OCI-LY7 (cell line): ENCODE results near the gene GATA2. TPM values are rescaled to one million over a fixed set of nuclear protein-coding genes. Genes with fewer than 3 reads are reported as not detected.

Experiments
- BruUV-seq: library from RNA; stranded (reverse); fragments of 400-500 nt; replicated peaks from 2 replicates; lab custom pipeline; 2021; lab: Mats Ljungman, UMichigan
- CTCF ChIA-PET: fragments of 300-600 bp; sonication (Branson Sonifier 250); formaldehyde crosslinking; loops from one replicate; lab custom pipeline; 2022; ENCODE audit warnings: antibody characterized with exemption; ENCODE audit not compliant: unreplicated experiment; lab: Charles Lee
- POLR2A ChIA-PET: fragments of 300-600 bp; sonication (Branson Sonifier 250); formaldehyde crosslinking; loops from one replicate; lab custom pipeline; 2022; ENCODE audit warnings: antibody characterized with exemption; lab: Charles Lee
- DNase-seq: peaks from one replicate; pipeline ENCODE4 v3.0.0-alpha.2; 2015; ENCODE audit warnings: low spot score
- H2AFZ ChIP-seq: fragments of 200-600 bp; sonication (generic), shearing (Covaris generic); 2 replicates; pipeline ENCODE4 v1.6.1; 2014; ENCODE audit warnings: mild to moderate bottlenecking, antibody characterized with exemption, low read length, moderate library complexity
- H3K27ac ChIP-seq: fragments of 200-600 bp; sonication (generic); 2 replicates; pipeline ENCODE4 v1.5.1; 2014; ENCODE audit warnings: mixed run types, low read depth, mild to moderate bottlenecking, moderate library complexity, low read length, inconsistent platforms; ENCODE audit not compliant: poor library complexity, severe bottlenecking
- H3K36me3 ChIP-seq: fragments of 200-600 bp; sonication (generic); 2 replicates; pipeline ENCODE4 v1.6.1; 2014; ENCODE audit warnings: mild to moderate bottlenecking, antibody characterized with exemption, low read length, moderate library complexity, mixed read lengths; ENCODE audit not compliant: insufficient read depth
- H3K4me1 ChIP-seq: fragments of 200-600 bp; sonication (generic); 2 replicates; pipeline ENCODE4 v1.5.1; 2014; ENCODE audit warnings: mild to moderate bottlenecking, low read length; ENCODE audit not compliant: insufficient read depth, poor library complexity, severe bottlenecking
- H3K4me2 ChIP-seq: fragments of 200-600 bp; sonication (generic); 2 replicates; pipeline ENCODE4 v1.6.1; 2014; ENCODE audit warnings: mild to moderate bottlenecking, low read length
- H3K4me3 ChIP-seq: fragments of 200-600 bp; sonication (generic); 2 replicates; pipeline ENCODE4 v1.5.1; 2014; ENCODE audit warnings: mild to moderate bottlenecking, low read depth, low read length; ENCODE audit not compliant: poor library complexity, severe bottlenecking
- H3K79me2 ChIP-seq: fragments of 200-600 bp; sonication (generic); 2 replicates; pipeline ENCODE4 v1.6.1; 2016; ENCODE audit warnings: low read depth, mild to moderate bottlenecking, low read length, moderate library complexity, mixed read lengths; ENCODE audit not compliant: insufficient read depth
- H3K9me2 ChIP-seq: fragments of 200-600 bp; sonication (generic); 2 replicates; pipeline ENCODE4 v1.6.1; 2016; ENCODE audit warnings: mild to moderate bottlenecking, low read length, mixed read lengths; ENCODE audit not compliant: insufficient read depth
- H3K9me3 ChIP-seq: fragments of 200-600 bp; sonication (generic); 2 replicates; pipeline ENCODE4 v1.6.1; 2014; ENCODE audit warnings: mild to moderate bottlenecking, mixed run types, low read length, mixed read lengths
- H4K20me1 ChIP-seq: fragments of 200-600 bp; sonication (generic); 2 replicates; pipeline ENCODE4 v1.6.1; 2014; ENCODE audit warnings: mild to moderate bottlenecking, antibody characterized with exemption, low read length, moderate library complexity, mixed read lengths; ENCODE audit not compliant: insufficient read depth
- EZH2phosphoT487 ChIP-seq: fragments of 200-600 bp; sonication (generic); IDR thresholded peaks from 2 replicates; pipeline ENCODE4 v1.6.1; 2018; ENCODE audit warnings: low read depth, borderline replicate concordance, mild to moderate bottlenecking, mixed run types, antibody characterized with exemption, low read length, moderate library complexity, mixed read lengths
- intact Hi-C: fragments of 100-400 bp; cut with micrococcal nuclease; formaldehyde crosslinking; loops from one replicate; pipeline ENCODE4 v1.10.0; 2022; ENCODE audit not compliant: unreplicated experiment
- total RNA-seq, 2 experiments: library from RNA; depleted of rRNA in 1 of 2; stranded (reverse); fragments of >200 nt in 1 of 2; shearing (Covaris generic) in 1 of 2; gene quantifications; 2 replicates each; pipeline ENCODE4 v1.2.3, GENCODE V29; 2014 to 2022
- TF ChIP-seq, protein P1 (sequence below): fragments of 200-600 bp; sonication (generic); conservative IDR thresholded peaks from 2 replicates; pipeline ENCODE4 v1.5.1; 2014; ENCODE audit warnings: mild to moderate bottlenecking, antibody characterized with exemption, low read length, moderate library complexity, mixed read lengths

Gene GATA2
- total RNA-seq, 2 experiments from 2014 or later, result not detected

DNA sequence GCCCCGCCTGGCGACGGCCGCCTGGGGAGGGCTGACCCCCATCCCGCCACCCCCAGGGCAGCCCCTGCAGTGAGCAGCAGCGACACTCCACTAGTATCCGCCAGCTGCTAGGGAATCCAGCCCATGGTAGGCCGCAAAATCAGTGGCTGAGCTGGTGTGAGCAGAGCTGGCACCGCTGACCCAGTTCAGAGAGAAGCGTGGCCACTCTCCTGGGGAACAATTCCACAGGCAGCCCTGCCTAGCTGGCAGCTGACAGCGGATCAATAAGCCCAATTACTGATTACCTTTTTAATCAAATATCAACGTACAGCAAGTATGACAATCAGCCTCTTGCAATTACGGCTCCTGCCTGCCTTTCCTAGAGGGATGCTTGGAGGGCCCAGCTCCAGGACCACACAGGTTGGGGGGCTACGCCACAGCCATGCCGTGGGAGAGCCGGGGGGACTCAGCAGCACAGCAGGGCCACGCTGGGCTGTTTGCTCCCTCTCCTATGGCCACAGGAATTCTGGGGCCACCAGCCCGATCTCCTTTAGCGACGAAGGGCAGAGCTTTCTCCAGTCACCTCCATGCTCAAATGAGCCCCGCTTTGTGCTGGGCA, 40.2 kb downstream of the GATA2 start:
- DNase-seq, result no peak
- H2AFZ ChIP-seq, result no peak overlapping the region
- no peaks in the 10 kb centered on the region for H4K20me1 ChIP-seq
- no peaks in the 10 kb centered on the region for H3K36me3 ChIP-seq
- CTCF ChIA-PET, result no interaction called here
- H3K4me3 ChIP-seq, result no peak overlapping the region
- intact Hi-C loops, result no loop called here
- no TSS peak for BruUV-seq
- no peak overlapping the region for H3K27ac ChIP-seq
- H3K4me1 ChIP-seq, result peaks cover 9% of the 10 kb centered on the region
- H3K9me2 ChIP-seq, result no peaks in the 10 kb centered on the region
- H3K79me2 ChIP-seq, result no peaks in the 10 kb centered on the region
- no peak overlapping the region for H3K4me2 ChIP-seq
- POLR2A ChIA-PET, result no interaction called here
- no peaks in the 10 kb centered on the region for H3K9me3 ChIP-seq
- TF ChIP-seq, protein P1, sequence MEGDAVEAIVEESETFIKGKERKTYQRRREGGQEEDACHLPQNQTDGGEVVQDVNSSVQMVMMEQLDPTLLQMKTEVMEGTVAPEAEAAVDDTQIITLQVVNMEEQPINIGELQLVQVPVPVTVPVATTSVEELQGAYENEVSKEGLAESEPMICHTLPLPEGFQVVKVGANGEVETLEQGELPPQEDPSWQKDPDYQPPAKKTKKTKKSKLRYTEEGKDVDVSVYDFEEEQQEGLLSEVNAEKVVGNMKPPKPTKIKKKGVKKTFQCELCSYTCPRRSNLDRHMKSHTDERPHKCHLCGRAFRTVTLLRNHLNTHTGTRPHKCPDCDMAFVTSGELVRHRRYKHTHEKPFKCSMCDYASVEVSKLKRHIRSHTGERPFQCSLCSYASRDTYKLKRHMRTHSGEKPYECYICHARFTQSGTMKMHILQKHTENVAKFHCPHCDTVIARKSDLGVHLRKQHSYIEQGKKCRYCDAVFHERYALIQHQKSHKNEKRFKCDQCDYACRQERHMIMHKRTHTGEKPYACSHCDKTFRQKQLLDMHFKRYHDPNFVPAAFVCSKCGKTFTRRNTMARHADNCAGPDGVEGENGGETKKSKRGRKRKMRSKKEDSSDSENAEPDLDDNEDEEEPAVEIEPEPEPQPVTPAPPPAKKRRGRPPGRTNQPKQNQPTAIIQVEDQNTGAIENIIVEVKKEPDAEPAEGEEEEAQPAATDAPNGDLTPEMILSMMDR, result no peak
- no peak for TF ChIP-seq EZH2phosphoT487

DNA sequence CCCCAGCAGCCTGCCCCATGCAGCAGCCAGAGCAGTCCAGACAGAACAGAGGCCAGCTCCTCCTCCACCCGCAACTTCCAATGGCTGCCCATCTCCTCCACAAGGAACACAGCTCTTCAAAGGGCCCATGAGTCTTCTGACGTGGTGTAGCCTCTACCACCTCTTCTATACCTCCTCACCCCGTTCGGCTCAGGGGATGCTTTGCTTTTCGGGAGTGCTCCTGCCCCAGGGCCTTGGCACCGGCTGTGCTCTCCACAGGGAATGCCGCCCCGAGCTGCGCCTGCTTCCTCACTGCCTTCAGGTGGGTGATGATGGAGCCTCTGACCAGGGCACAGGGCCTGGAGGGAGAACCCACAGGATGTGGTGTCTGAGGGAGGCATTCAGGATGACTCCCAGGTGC, 40.9 kb downstream of the GATA2 start:
- no peak overlapping the region for H3K27ac ChIP-seq
- no peaks in the 10 kb centered on the region for H3K9me2 ChIP-seq
- ChIA-PET POLR2A (no interaction called here), CTCF (no interaction called here)
- no peak for DNase-seq
- intact Hi-C loops, result no loop called here
- no peaks in the 10 kb centered on the region for H3K9me3 ChIP-seq
- no peaks in the 10 kb centered on the region for H4K20me1 ChIP-seq
- no peaks in the 10 kb centered on the region for H3K79me2 ChIP-seq
- no TSS peak for BruUV-seq
- H3K36me3 ChIP-seq, result no peaks in the 10 kb centered on the region
- no peak overlapping the region for H3K4me2 ChIP-seq
- H2AFZ ChIP-seq, result no peak overlapping the region
- H3K4me3 ChIP-seq, result no peak overlapping the region
- TF ChIP-seq EZH2phosphoT487, result no peak
- H3K4me1 ChIP-seq, result peaks cover 9% of the 10 kb centered on the region

DNA sequence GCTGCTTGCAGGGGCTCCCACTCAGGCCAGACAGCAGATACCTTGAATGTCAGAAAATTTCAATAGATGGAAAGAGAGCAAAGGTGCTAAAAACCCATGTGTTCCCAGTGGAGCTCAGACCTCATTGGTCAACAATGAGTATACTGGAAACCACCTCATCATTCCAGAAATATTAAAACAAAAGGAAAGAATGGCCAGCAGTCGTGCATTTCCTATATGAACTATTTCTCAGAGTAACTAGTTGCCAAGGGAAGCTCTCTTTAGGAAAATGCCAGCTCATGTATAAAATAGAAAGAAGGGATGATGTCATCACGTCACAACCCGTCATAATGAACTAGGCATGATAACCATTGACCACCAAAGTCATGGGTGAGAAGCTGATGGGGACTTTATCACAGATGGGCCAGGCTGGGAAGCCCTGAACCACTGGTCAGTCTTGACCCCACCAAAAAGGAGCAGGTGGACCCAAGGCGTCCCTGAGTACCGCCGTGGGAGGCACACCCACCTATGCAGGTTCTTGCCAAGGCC, 43.8 kb downstream of the GATA2 start:
- H3K27ac ChIP-seq, result no peak overlapping the region
- ChIA-PET CTCF (no interaction called here), POLR2A (interaction anchor here (0.5 kb wide), 1 partner anchor 896 kb away, joined by 3 read pairs; no protein-coding TSS in a partner anchor)
- no TSS peak for BruUV-seq
- no peaks in the 10 kb centered on the region for H4K20me1 ChIP-seq
- intact Hi-C loops, result no loop called here
- no peak overlapping the region for H3K4me3 ChIP-seq
- TF ChIP-seq, protein P1, result no peak
- TF ChIP-seq EZH2phosphoT487, result no peak
- H3K9me3 ChIP-seq, result no peaks in the 10 kb centered on the region
- no peaks in the 10 kb centered on the region for H3K79me2 ChIP-seq
- peak overlapping the region; percentile 57; the same call in 1 of the 2 replicates for H2AFZ ChIP-seq
- H3K4me2 ChIP-seq, result 0 out of 2 replicates have a peak overlapping the region, but pooled peaks have one; percentile 20
- no peaks in the 10 kb centered on the region for H3K9me2 ChIP-seq
- no peaks in the 10 kb centered on the region for H3K36me3 ChIP-seq
- H3K4me1 ChIP-seq, result peaks cover 9% of the 10 kb centered on the region
- DNase-seq, result no peak
